GM12878 (cell line): ENCODE measurements around the gene AOAH. TPM values are rescaled to one million over a fixed set of nuclear protein-coding genes. Genes with fewer than 3 reads are reported as not detected.

Experiments
- ATAC-seq: fragments of 200-7000 bp; cut with Tn5 transposase; 3 replicates; pipeline ENCODE4 v1.9.1; 2020; ENCODE audit warnings: mild to moderate bottlenecking, moderate library complexity
- BruUV-seq: library from RNA; stranded (reverse); fragments of 400-500 nt; replicated peaks from 2 replicates; lab custom pipeline; 2021; lab: Mats Ljungman, UMichigan
- CTCF ChIA-PET: fragments of 300-600 bp; sonication (Branson Sonifier 250); formaldehyde crosslinking; extraction: SDS; loops from one replicate; lab custom pipeline; 2021; ENCODE audit warnings: inconsistent platforms; lab: Yijun Ruan, JAX
- POLR2A ChIA-PET: fragments of 350-600 bp; formaldehyde crosslinking; extraction: SDS; loops from one replicate; lab custom pipeline; 2021; ENCODE audit warnings: inconsistent platforms; lab: Charles Lee
- RAD21 ChIA-PET: fragments of 300-600 bp; sonication (Branson Sonifier 250); formaldehyde crosslinking; loops from one replicate; lab custom pipeline; 2023; ENCODE audit warnings: antibody characterized with exemption; ENCODE audit not compliant: unreplicated experiment; lab: Charles Lee
- SMC1A ChIA-PET: fragments of 300-600 bp; sonication (Branson Sonifier 250); formaldehyde crosslinking; loops from one replicate; lab custom pipeline; 2023; ENCODE audit not compliant: unreplicated experiment, uncharacterized antibody; lab: Charles Lee
- DNase-seq: peaks from one replicate; pipeline ENCODE4 v3.0.0-alpha.2; 2011; ENCODE audit warnings: low read depth, low spot score
- FAIRE-seq: peaks from 3 replicates; lab custom pipeline; 2011; peaks lifted over from hg19 to GRCh38; lab: Jason Lieb, UNC
- H2AFZ ChIP-seq: 2 replicates; pipeline ENCODE4 v1.6.0; 2011; ENCODE audit warnings: low read depth, low read length, control low read depth; ENCODE audit not compliant: control insufficient read depth
- H3K27ac ChIP-seq: 2 replicates; pipeline ENCODE4 v1.5.1; 2011; ENCODE audit warnings: control low read depth; ENCODE audit not compliant: control insufficient read depth, insufficient read depth
- H3K27me3 ChIP-seq, 2 experiments: replicated peaks in 1 of 2; 2 replicates each; pipeline versions ENCODE4 v1.6.0 to v1.6.1; 2011; ENCODE audit warnings: low read length in 1 of 2; ENCODE audit not compliant: control insufficient read depth in 2 of 2, insufficient read depth in 2 of 2
- H3K36me3 ChIP-seq, 2 experiments: 2 replicates each; pipeline ENCODE4 v1.5.1; 2011; ENCODE audit warnings: low read length in 1 of 2; ENCODE audit not compliant: control insufficient read depth in 2 of 2, insufficient read depth in 2 of 2
- H3K4me1 ChIP-seq: 2 replicates; pipeline ENCODE4 v1.6.1; 2011; ENCODE audit warnings: mild to moderate bottlenecking, low read length, moderate library complexity, mixed read lengths; ENCODE audit not compliant: control insufficient read depth, insufficient read depth
- H3K4me2 ChIP-seq: 2 replicates; pipeline ENCODE4 v1.6.0; 2011; ENCODE audit warnings: control low read depth; ENCODE audit not compliant: control insufficient read depth, insufficient read depth
- H3K4me3 ChIP-seq: fragments of 200-600 bp; sonication (generic); 2 replicates; pipeline ENCODE4 v1.5.1; 2016
- H3K79me2 ChIP-seq: 2 replicates; pipeline ENCODE4 v1.6.0; 2011; ENCODE audit warnings: low read length; ENCODE audit not compliant: control insufficient read depth, insufficient read depth
- H3K9ac ChIP-seq: 2 replicates; pipeline ENCODE4 v1.8.0; 2011; ENCODE audit warnings: low read length, control low read depth, mixed read lengths; ENCODE audit not compliant: control insufficient read depth, insufficient read depth
- H3K9me3 ChIP-seq: replicated peaks from 3 replicates; pipeline ENCODE4 v1.5.1; 2011; ENCODE audit warnings: mild to moderate bottlenecking, low read length; ENCODE audit not compliant: control insufficient read depth, insufficient read depth
- H4K20me1 ChIP-seq: 2 replicates; pipeline ENCODE4 v1.6.0; 2011; ENCODE audit not compliant: control insufficient read depth, insufficient read depth
- CHD2 ChIP-seq: IDR thresholded peaks from 2 replicates; pipeline ENCODE4 v1.6.1; 2011; ENCODE audit warnings: low read depth, low read length, improper control_type of control experiment, borderline replicate concordance
- IKZF2 ChIP-seq, 2 experiments: fragments of 450-650 bp; IDR thresholded peaks; 2 replicates each; pipeline ENCODE4 v1.6.1; 2017; ENCODE audit warnings: mild to moderate bottlenecking in 2 of 2, moderate library complexity in 2 of 2
- SREBF2 ChIP-seq: IDR thresholded peaks from 2 replicates; pipeline ENCODE4 v1.6.1; 2012; ENCODE audit warnings: mild to moderate bottlenecking, low read length
- WRNIP1 ChIP-seq: IDR thresholded peaks from 2 replicates; pipeline ENCODE4 v1.6.1; 2011; ENCODE audit warnings: low read depth, low read length, improper control_type of control experiment, borderline replicate concordance
- ZNF207 ChIP-seq: fragments of 450-650 bp; IDR thresholded peaks from 2 replicates; pipeline ENCODE4 v1.6.1; 2014; ENCODE audit warnings: antibody characterized with exemption, mild to moderate bottlenecking, borderline replicate concordance
- ZNF687 ChIP-seq: fragments of 450-650 bp; IDR thresholded peaks from 2 replicates; pipeline ENCODE4 v1.6.1; 2017; ENCODE audit warnings: mild to moderate bottlenecking, moderate library complexity
- WGBS: methylation state at CpG from one replicate; pipeline ENCODE4 v1.1.6; 2016; ENCODE audit warnings: low lambda C conversion rate; ENCODE audit not compliant: insufficient replicate concordance, insufficient coverage; ENCODE audit errors: missing lambda C conversion rate; 5-methylcytosine and 5-hydroxymethylcytosine counted together
- in situ Hi-C: fragments of 300-500 bp; cut with MboI; formaldehyde crosslinking; loops from 9 replicates; pipeline ENCODE4 v1.14.3; 2018; ENCODE audit warnings: mixed read lengths
- intact Hi-C: fragments of 100-400 bp; cut with micrococcal nuclease; formaldehyde crosslinking; loops from one replicate; pipeline ENCODE4 v1.14.2; 2022; ENCODE audit not compliant: unreplicated experiment
- polyA plus RNA-seq, 11 experiments: library from polyadenylated mRNA; depleted of rRNA in 4 of 11; unstranded in 6 of 11; stranded (reverse) in 5 of 11; fragments of >200 nt; fragmentation: Nextera tagmentation in 4 of 11; fragmentation: Illumina TruSeq in 1 of 11; extraction: Ambion mirVana in 4 of 11; extraction: Trizol in 1 of 11; gene quantifications; 1 replicate in 1 of 11; 2 replicates in 10 of 11; pipeline versions ENCODE4 v1.2.1 to v1.2.3, GENCODE V29; 2011 to 2016; ENCODE audit warnings: inconsistent platforms in 2 of 11, missing spikeins in 2 of 11, low read depth in 1 of 11
- total RNA-seq, 4 experiments: library from RNA; depleted of rRNA in 3 of 4; stranded (reverse); fragments of >200 nt in 3 of 4; fragmentation: Illumina TruSeq in 1 of 4; extraction: Trizol in 1 of 4; gene quantifications; 2 replicates each; pipeline versions ENCODE4 v1.2.1 to v1.2.3, GENCODE V29; 2013 to 2021
- TF ChIP-seq, protein P1 (sequence below): IDR thresholded peaks from 2 replicates; pipeline ENCODE4 v1.6.1; 2012; ENCODE audit warnings: low read depth, low read length, improper control_type of control experiment

The AOAH gene
- total and polyA plus RNA-seq, 10 of the 15 experiments (the other 5 are each of a cell fraction or from before 2014, with no cell fraction given) = 0.32 to 2.8 (median 1.4) TPM

DNA sequence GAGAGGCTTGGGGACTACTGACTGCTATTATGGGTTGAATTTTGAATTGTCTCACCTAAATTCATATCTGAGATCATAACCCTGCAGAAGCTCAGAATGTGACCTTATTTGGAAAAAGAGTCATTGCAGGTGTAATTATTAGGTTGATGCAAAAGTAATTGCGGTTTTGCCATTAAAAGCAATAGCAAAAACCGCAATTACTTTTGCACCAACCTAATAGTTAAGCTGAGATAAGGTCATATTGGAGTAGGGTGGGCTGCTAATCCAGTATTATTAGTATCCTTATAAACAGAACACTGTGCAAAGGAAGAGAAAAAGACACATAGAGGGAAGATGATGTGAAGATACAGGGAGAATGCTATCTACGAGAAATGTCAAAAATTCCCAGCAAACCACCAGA is 82.3 kb downstream of the AOAH start:
- TF ChIP-seq, protein P1, sequence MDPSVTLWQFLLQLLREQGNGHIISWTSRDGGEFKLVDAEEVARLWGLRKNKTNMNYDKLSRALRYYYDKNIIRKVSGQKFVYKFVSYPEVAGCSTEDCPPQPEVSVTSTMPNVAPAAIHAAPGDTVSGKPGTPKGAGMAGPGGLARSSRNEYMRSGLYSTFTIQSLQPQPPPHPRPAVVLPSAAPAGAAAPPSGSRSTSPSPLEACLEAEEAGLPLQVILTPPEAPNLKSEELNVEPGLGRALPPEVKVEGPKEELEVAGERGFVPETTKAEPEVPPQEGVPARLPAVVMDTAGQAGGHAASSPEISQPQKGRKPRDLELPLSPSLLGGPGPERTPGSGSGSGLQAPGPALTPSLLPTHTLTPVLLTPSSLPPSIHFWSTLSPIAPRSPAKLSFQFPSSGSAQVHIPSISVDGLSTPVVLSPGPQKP = no peak
- TF ChIP-seq SREBF2 (no peak), WRNIP1 (no peak), ZNF687 (no peak), ZNF207 (no peak), IKZF2 (IDR thresholded peaks at IDR 0.05) (no peak), CHD2 (no peak)
- TF ChIP-seq, all 136 proteins: peak for 0
- DNase-seq = no peak
- WGBS = 26% methylated on average over 3 of the region's 3 CpGs
- Histone ChIP-seq H3K36me3 (no peaks in the 10 kb centered on the region), H2AFZ (no peak overlapping the region), H3K79me2 (no peaks in the 10 kb centered on the region), H3K4me3 (no peak overlapping the region), H4K20me1 (no peaks in the 10 kb centered on the region), H3K4me1 (no peaks in the 10 kb centered on the region), H3K27ac (no peak overlapping the region), H3K27me3 (no peaks in the 10 kb centered on the region; a peak in 1 of 4 replicates), H3K4me2 (no peak overlapping the region), H3K9me3 (no peaks in the 10 kb centered on the region; the same call in 2 of the 3 replicates), H3K9ac (no peak overlapping the region)
- RAD21 ChIA-PET = no interaction called here
- ATAC-seq = no peak
- CTCF ChIA-PET = no interaction called here
- in situ Hi-C loops = no loop called here
- no peak for FAIRE-seq
- no TSS peak for BruUV-seq
- SMC1A ChIA-PET = no interaction called here
- POLR2A ChIA-PET = no interaction called here
- intact Hi-C loops = no loop called here
